Fibroblast of skin of left biceps (primary cell): ENCODE data around the gene LMAN1L.
A peak's percentile ranks its signal among the peaks of the same experiment; 100 is the strongest.

Experiments
- DNase-seq, 2 experiments: peaks; one replicate each; pipeline ENCODE4 v3.0.0-alpha.2; 2013; ENCODE audit warnings: low read depth in 2 of 2

Gene LMAN1L

GRCh38 chr15:74838137-74838516 lies 25.5 kb downstream of the LMAN1L start:
- no peak for DNase-seq

GRCh38 chr15:74838746-74839525 lies 26.3 kb downstream of the LMAN1L start:
- DNase-seq: no peak

- no peak for DNase-seq
Observed at GRCh38 chr15:74839526-74840395, 27.1 kb downstream of the LMAN1L start.

GRCh38 chr15:74840851-74841775 lies 28.5 kb downstream of the LMAN1L start:
- DNase-seq: no peak

GRCh38 chr15:74841891-74842373 lies 29.3 kb downstream of the LMAN1L start:
- no peak for DNase-seq

GRCh38 chr15:74842581-74843444 lies 30.2 kb downstream of the LMAN1L start, which contains the start of gene ULK3:
TSS of gene ULK3 (minus strand) at chr15:74843156. CDS start at chr15:74843105, 51 bp downstream.
- peak; percentile 56 to 60 for DNase-seq

GRCh38 chr15:74843445-74843828 lies 30.8 kb downstream of the LMAN1L start:
- no peak for DNase-seq

GRCh38 chr15:74843891-74844299 lies 31.3 kb downstream of the LMAN1L start:
- DNase-seq: no peak

GRCh38 chr15:74844319-74845207 lies 31.9 kb downstream of the LMAN1L start:
- DNase-seq: no peak

GRCh38 chr15:74845208-74845568 lies 32.6 kb downstream of the LMAN1L start:
- no peak for DNase-seq

GRCh38 chr15:74845581-74845980 lies 32.9 kb downstream of the LMAN1L start:
- DNase-seq: no peak

- DNase-seq: no peak
Observed at GRCh38 chr15:74847432-74847831, 34.8 kb downstream of the LMAN1L start.

- DNase-seq: no peak
Observed at GRCh38 chr15:74850393-74850792, 37.8 kb downstream of the LMAN1L start.

GRCh38 chr15:74851960-74852359 lies 39.3 kb downstream of the LMAN1L start:
- no peak for DNase-seq

- DNase-seq: no peak
Observed at GRCh38 chr15:74854453-74855022, 41.9 kb downstream of the LMAN1L start.

GRCh38 chr15:74855857-74856256 lies 43.2 kb downstream of the LMAN1L start:
- no peak for DNase-seq

- DNase-seq: no peak
Observed at GRCh38 chr15:74856537-74856936, 43.9 kb downstream of the LMAN1L start.

- no peak for DNase-seq
Observed at GRCh38 chr15:74857082-74857655, 44.5 kb downstream of the LMAN1L start.
